ENCODE results near the gene UBR3.

The UBR3 gene

DNA sequence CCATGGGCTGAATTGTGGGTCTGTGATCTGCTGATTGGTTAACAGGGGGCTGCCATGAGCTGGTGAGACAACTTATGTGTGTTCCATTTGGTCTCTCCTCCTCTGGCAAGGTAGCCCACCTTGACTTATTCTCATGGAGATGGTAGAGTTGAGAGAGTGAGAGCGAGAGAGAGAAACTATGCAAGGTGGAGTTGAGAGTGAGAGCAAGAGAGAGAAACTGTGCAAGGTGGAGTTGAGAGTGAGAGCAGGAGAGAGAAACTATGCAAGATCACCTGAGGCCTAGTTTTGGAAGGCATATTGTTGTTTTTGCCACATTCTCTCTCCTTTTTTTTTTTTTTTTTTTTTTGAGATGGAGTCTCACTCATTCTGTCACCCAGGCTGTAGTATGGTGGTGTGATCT is 155.7 kb downstream of the UBR3 start:
- no peak overlapping the region for H3K9ac ChIP-seq (ENCODE audit: low read depth, low read length, poor library complexity, severe bottlenecking)
- H4K20me1 ChIP-seq (ENCODE audit: insufficient read depth, low read length, poor library complexity, severe bottlenecking) = no peaks in the 10 kb centered on the region
- H3K36me3 ChIP-seq (ENCODE audit: insufficient read depth, low read length) = peaks cover 18% of the 10 kb centered on the region; the same call in 1 of the 2 replicates
- no peak overlapping the region for H2AFZ ChIP-seq (ENCODE audit: low read length)
- H3F3A ChIP-seq (ENCODE audit: low read depth) = no peaks in the 10 kb centered on the region
- no peaks in the 10 kb centered on the region for H3K27me3 ChIP-seq (ENCODE audit: insufficient read depth, low read length, poor library complexity, severe bottlenecking)
- H3K9me2 ChIP-seq (replicated peaks; ENCODE audit: low read depth, low read length) = no peaks in the 10 kb centered on the region
- TF ChIP-seq EZH2phosphoT487 (IDR thresholded peaks at IDR 0.05; ENCODE audit: borderline replicate concordance) = no peak
- TF ChIP-seq, protein P1, sequence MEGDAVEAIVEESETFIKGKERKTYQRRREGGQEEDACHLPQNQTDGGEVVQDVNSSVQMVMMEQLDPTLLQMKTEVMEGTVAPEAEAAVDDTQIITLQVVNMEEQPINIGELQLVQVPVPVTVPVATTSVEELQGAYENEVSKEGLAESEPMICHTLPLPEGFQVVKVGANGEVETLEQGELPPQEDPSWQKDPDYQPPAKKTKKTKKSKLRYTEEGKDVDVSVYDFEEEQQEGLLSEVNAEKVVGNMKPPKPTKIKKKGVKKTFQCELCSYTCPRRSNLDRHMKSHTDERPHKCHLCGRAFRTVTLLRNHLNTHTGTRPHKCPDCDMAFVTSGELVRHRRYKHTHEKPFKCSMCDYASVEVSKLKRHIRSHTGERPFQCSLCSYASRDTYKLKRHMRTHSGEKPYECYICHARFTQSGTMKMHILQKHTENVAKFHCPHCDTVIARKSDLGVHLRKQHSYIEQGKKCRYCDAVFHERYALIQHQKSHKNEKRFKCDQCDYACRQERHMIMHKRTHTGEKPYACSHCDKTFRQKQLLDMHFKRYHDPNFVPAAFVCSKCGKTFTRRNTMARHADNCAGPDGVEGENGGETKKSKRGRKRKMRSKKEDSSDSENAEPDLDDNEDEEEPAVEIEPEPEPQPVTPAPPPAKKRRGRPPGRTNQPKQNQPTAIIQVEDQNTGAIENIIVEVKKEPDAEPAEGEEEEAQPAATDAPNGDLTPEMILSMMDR (conservative IDR thresholded peaks at IDR 0.05; ENCODE audit: low read length) = no peak
- H3K9me3 ChIP-seq (ENCODE audit: insufficient read depth, low read depth, low read length) = no peaks in the 10 kb centered on the region
- no peak overlapping the region for H3K4me2 ChIP-seq (ENCODE audit: low read depth, low read length, poor library complexity, severe bottlenecking)
- no peak overlapping the region for H3K4me3 ChIP-seq (ENCODE audit: low read length, poor library complexity, severe bottlenecking)
- no peaks in the 10 kb centered on the region for H3K4me1 ChIP-seq (ENCODE audit: insufficient read depth, low read length, poor library complexity, severe bottlenecking)
- no peaks in the 10 kb centered on the region for H3K79me2 ChIP-seq (ENCODE audit: insufficient read depth, low read length)

DNA sequence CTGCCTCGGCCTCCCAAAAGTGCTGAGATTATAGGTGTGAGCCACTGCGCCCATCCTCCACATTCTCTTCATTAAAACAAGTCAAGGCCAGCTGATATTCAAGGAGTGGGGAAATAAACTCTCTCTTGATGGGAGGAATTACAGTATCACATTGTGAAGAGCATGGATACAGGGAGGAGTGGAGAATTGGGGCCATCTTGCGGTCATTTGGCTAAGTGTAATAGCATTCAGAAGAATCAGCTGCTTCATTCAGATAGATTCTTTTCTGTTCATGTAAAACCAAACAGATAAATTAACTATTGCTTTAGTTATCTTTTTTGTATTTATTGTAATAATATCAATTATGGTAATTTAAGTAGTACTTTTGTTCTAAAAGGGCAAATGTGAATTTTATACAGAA is 156.3 kb downstream of the UBR3 start:
- Histone ChIP-seq H3K9me3 (ENCODE audit: insufficient read depth, low read depth, low read length) (no peaks in the 10 kb centered on the region), H3K36me3 (ENCODE audit: insufficient read depth, low read length) (peaks cover 18% of the 10 kb centered on the region; the same call in 1 of the 2 replicates), H3K79me2 (ENCODE audit: insufficient read depth, low read length) (no peaks in the 10 kb centered on the region), H3K9ac (ENCODE audit: low read depth, low read length, poor library complexity, severe bottlenecking) (no peak overlapping the region), H3K9me2 (replicated peaks; ENCODE audit: low read depth, low read length) (no peaks in the 10 kb centered on the region), H3K27me3 (ENCODE audit: insufficient read depth, low read length, poor library complexity, severe bottlenecking) (no peaks in the 10 kb centered on the region), H4K20me1 (ENCODE audit: insufficient read depth, low read length, poor library complexity, severe bottlenecking) (no peaks in the 10 kb centered on the region), H2AFZ (ENCODE audit: low read length) (no peak overlapping the region), H3K4me1 (ENCODE audit: insufficient read depth, low read length, poor library complexity, severe bottlenecking) (no peaks in the 10 kb centered on the region), H3K4me3 (ENCODE audit: low read length, poor library complexity, severe bottlenecking) (no peak overlapping the region), H3K4me2 (ENCODE audit: low read depth, low read length, poor library complexity, severe bottlenecking) (no peak overlapping the region), H3F3A (ENCODE audit: low read depth) (no peaks in the 10 kb centered on the region)
- TF ChIP-seq, protein P1 (conservative IDR thresholded peaks at IDR 0.05; ENCODE audit: low read length) = no peak
- TF ChIP-seq EZH2phosphoT487 (IDR thresholded peaks at IDR 0.05; ENCODE audit: borderline replicate concordance) = no peak

DNA sequence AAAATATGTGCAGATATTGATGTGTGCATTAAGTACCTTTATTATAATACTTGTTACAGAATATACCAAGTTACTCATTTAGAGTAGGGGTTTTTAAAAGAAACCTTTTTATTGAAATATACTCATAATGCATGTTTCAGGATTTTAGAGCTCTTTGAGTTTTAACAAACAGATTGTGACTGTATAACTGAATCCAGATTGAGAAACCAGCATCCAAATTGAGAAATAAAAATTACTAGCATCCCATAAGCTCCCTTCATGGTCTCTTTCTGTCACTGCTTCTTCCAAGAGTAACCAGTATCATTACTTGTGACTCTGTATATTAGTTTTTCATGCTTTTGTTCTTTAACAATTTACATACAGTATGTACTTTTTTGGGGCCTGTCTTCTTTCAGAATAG is 156.9 kb downstream of the UBR3 start:
- no peaks in the 10 kb centered on the region for H3F3A ChIP-seq (ENCODE audit: low read depth)
- no peak overlapping the region for H3K4me2 ChIP-seq (ENCODE audit: low read depth, low read length, poor library complexity, severe bottlenecking)
- no peaks in the 10 kb centered on the region for H3K4me1 ChIP-seq (ENCODE audit: insufficient read depth, low read length, poor library complexity, severe bottlenecking)
- H3K9me3 ChIP-seq (ENCODE audit: insufficient read depth, low read depth, low read length) = no peaks in the 10 kb centered on the region
- H3K27me3 ChIP-seq (ENCODE audit: insufficient read depth, low read length, poor library complexity, severe bottlenecking) = no peaks in the 10 kb centered on the region
- TF ChIP-seq, protein P1 (conservative IDR thresholded peaks at IDR 0.05; ENCODE audit: low read length) = no peak
- TF ChIP-seq EZH2phosphoT487 (IDR thresholded peaks at IDR 0.05; ENCODE audit: borderline replicate concordance) = no peak
- H4K20me1 ChIP-seq (ENCODE audit: insufficient read depth, low read length, poor library complexity, severe bottlenecking) = no peaks in the 10 kb centered on the region
- no peak overlapping the region for H3K4me3 ChIP-seq (ENCODE audit: low read length, poor library complexity, severe bottlenecking)
- no peaks in the 10 kb centered on the region for H3K79me2 ChIP-seq (ENCODE audit: insufficient read depth, low read length)
- no peak overlapping the region for H3K9ac ChIP-seq (ENCODE audit: low read depth, low read length, poor library complexity, severe bottlenecking)
- H3K9me2 ChIP-seq (replicated peaks; ENCODE audit: low read depth, low read length) = no peaks in the 10 kb centered on the region
- no peak overlapping the region for H2AFZ ChIP-seq (ENCODE audit: low read length)
- peaks cover 18% of the 10 kb centered on the region; the same call in 1 of the 2 replicates for H3K36me3 ChIP-seq (ENCODE audit: insufficient read depth, low read length)

All from Loucy (cell line).